ENCODE data around the gene TTLL6. TPM values are rescaled to one million over a fixed set of nuclear protein-coding genes. Genes with fewer than 3 reads are reported as not detected.
"Not testable (repeated sequence)": the region's sequence is repeated elsewhere in the genome, so short reads cannot be mapped to it uniquely, and the experiment has no call there.

TTLL6 gene
- total RNA-seq, 1 donor from 2014 or later, result not detected

GRCh38 chr17:48722915-48723422 is 94.1 kb downstream of the TTLL6 start, which contains the start of gene PRAC2:
PRAC2 (plus strand) TSS chr17:48723185; CDS start chr17:48724411, 1,226 bp downstream.
- no peak for DNase-seq

GRCh38 chr17:48722201-48722907 is 94.7 kb downstream of the TTLL6 start, which contains the start of gene PRAC1:
PRAC1 (minus strand) TSS chr17:48722518; CDS start chr17:48722392, 126 bp downstream.
- no peak for DNase-seq

GRCh38 chr17:48721009-48721402 is 96.0 kb downstream of the TTLL6 start:
- DNase-seq, result no peak

GRCh38 chr17:48720266-48721008 is 96.6 kb downstream of the TTLL6 start:
- DNase-seq, result no peak

GRCh38 chr17:48719642-48720265 is 97.3 kb downstream of the TTLL6 start:
- DNase-seq, result no peak

GRCh38 chr17:48718761-48719641 is 98.0 kb downstream of the TTLL6 start:
- DNase-seq, result peak; percentile 44

- peak; percentile 58 for DNase-seq
Measured at GRCh38 chr17:48718227-48718760, 98.7 kb downstream of the TTLL6 start.

GRCh38 chr17:48717367-48718226 is 99.4 kb downstream of the TTLL6 start:
- DNase-seq, result peak; percentile 25

GRCh38 chr17:48716549-48716948 is 100.5 kb downstream of the TTLL6 start:
- DNase-seq, result not testable (repeated sequence)

GRCh38 chr17:48715496-48716399 is 101.3 kb downstream of the TTLL6 start:
- no peak for DNase-seq

Small RNA genes within 50 kb of the gene (small RNA-seq; reads per million reads assigned to genes)
- gene COX6B1P2 (ENCODE audit: low replicate concordance), result not detected
- gene MIR3185 (ENCODE audit: low replicate concordance), result not detected
- gene RF02132 (ENCODE audit: low replicate concordance), result not detected
- not detected for gene RF02133 (ENCODE audit: low replicate concordance)
- gene RN7SL125P (ENCODE audit: low replicate concordance), result not detected

Other genes with a start within 250 kb of the TTLL6 start
- gene HOXB4, start 238.9 kb downstream of the TTLL6 start, total RNA-seq, result 0.92 TPM
- gene HOXB3, start 227.0 kb downstream of the TTLL6 start, total RNA-seq, result 3.4 TPM
- not detected for gene HOXB5, start 223.4 kb downstream of the TTLL6 start, total RNA-seq
- not detected for gene HOXB6, start 212.2 kb downstream of the TTLL6 start, total RNA-seq
- gene HOXB7, start 206.2 kb downstream of the TTLL6 start, total RNA-seq, result 0.51 TPM
- not detected for gene HOXB8, start 201.9 kb downstream of the TTLL6 start, total RNA-seq
- gene HOXB9, start 190.9 kb downstream of the TTLL6 start, total RNA-seq, result not detected
- not detected for gene PRAC1, start 94.7 kb downstream of the TTLL6 start, total RNA-seq
- not detected for gene PRAC2, start 94.0 kb downstream of the TTLL6 start, total RNA-seq
- not detected for gene HOXB13, start 88.5 kb downstream of the TTLL6 start, total RNA-seq
- gene CALCOCO2, start 13.8 kb upstream of the TTLL6 start, total RNA-seq, result 63.4 TPM
- gene ATP5MC1, start 75.6 kb upstream of the TTLL6 start, total RNA-seq, result 79.2 TPM
- 46.8 TPM for gene UBE2Z, start 91.2 kb upstream of the TTLL6 start, total RNA-seq
- gene SNF8, start 127.6 kb upstream of the TTLL6 start, total RNA-seq, result 69.1 TPM
- not detected for gene GIP, start 151.4 kb upstream of the TTLL6 start, total RNA-seq
- 4.5 TPM for gene IGF2BP1, start 180.2 kb upstream of the TTLL6 start, total RNA-seq